Measurements from ENCODE around the gene ICAM1.

Gene ICAM1

GRCh38 chr19:10270616-10271394 is at the start of gene ICAM1:
Gene ICAM1 (plus strand): TSS chr19:10271120. CDS start chr19:10271160, 40 bp downstream.
- no peak for TF ChIP-seq CTCF (IDR thresholded peaks at IDR 0.05)

GRCh38 chr19:10222201-10222890 is 48.6 kb upstream of the ICAM1 start:
- no peak for TF ChIP-seq CTCF (IDR thresholded peaks at IDR 0.05)

GRCh38 chr19:10223488-10224213 is 47.3 kb upstream of the ICAM1 start:
- no peak for TF ChIP-seq CTCF (IDR thresholded peaks at IDR 0.05)

- TF ChIP-seq CTCF (IDR thresholded peaks at IDR 0.05) = no peak
These were observed 46.6 kb upstream of the ICAM1 start for GRCh38 chr19:10224337-10224736.

GRCh38 chr19:10226021-10226375 is 44.9 kb upstream of the ICAM1 start:
- no peak for TF ChIP-seq CTCF (IDR thresholded peaks at IDR 0.05)

- no peak for TF ChIP-seq CTCF (IDR thresholded peaks at IDR 0.05)
These were observed 44.4 kb upstream of the ICAM1 start for GRCh38 chr19:10226376-10227025.

Data from LNCAP (cell line).